Loucy (cell line): Measurements from ENCODE around the gene UTRN.
A peak's percentile ranks its signal among the peaks of the same experiment; 100 is the strongest.

Experiments
- H2AFZ ChIP-seq: fragments of 200-600 bp; sonication (generic); 2 replicates; pipeline ENCODE4 v1.6.0; 2016; ENCODE audit warnings: antibody characterized with exemption, mild to moderate bottlenecking, low read length, moderate library complexity
- H3F3A ChIP-seq: fragments of 200-600 bp; 2 replicates; pipeline ENCODE4 v1.6.0; 2016; ENCODE audit warnings: antibody characterized with exemption, low read depth, mild to moderate bottlenecking
- H3K27me3 ChIP-seq: fragments of 200-600 bp; sonication (generic); 2 replicates; pipeline ENCODE4 v1.6.1; 2014; ENCODE audit warnings: low read length, mild to moderate bottlenecking; ENCODE audit not compliant: insufficient read depth, poor library complexity, severe bottlenecking
- H3K36me3 ChIP-seq: fragments of 200-600 bp; sonication (generic); 2 replicates; pipeline ENCODE4 v1.6.1; 2016; ENCODE audit warnings: low read length; ENCODE audit not compliant: insufficient read depth
- H3K4me1 ChIP-seq: fragments of 200-600 bp; sonication (generic); 2 replicates; pipeline ENCODE4 v1.5.1; 2014; ENCODE audit warnings: low read length, mild to moderate bottlenecking; ENCODE audit not compliant: insufficient read depth, poor library complexity, severe bottlenecking
- H3K4me2 ChIP-seq: fragments of 200-600 bp; sonication (generic); 2 replicates; pipeline ENCODE4 v1.6.0; 2014; ENCODE audit warnings: antibody characterized with exemption, low read length, low read depth, mild to moderate bottlenecking; ENCODE audit not compliant: poor library complexity, severe bottlenecking
- H3K4me3 ChIP-seq: fragments of 200-600 bp; sonication (generic); 2 replicates; pipeline ENCODE4 v1.5.1; 2014; ENCODE audit warnings: low read length, mild to moderate bottlenecking, mixed read lengths; ENCODE audit not compliant: poor library complexity, severe bottlenecking
- H3K79me2 ChIP-seq: fragments of 200-600 bp; sonication (generic); 2 replicates; pipeline ENCODE4 v1.6.1; 2014; ENCODE audit warnings: low read length; ENCODE audit not compliant: insufficient read depth
- H3K9ac ChIP-seq: fragments of 200-600 bp; sonication (generic); 2 replicates; pipeline ENCODE4 v1.6.0; 2014; ENCODE audit warnings: mild to moderate bottlenecking, low read depth, low read length, moderate library complexity; ENCODE audit not compliant: poor library complexity, severe bottlenecking
- H3K9me2 ChIP-seq: fragments of 200-600 bp; sonication (generic); replicated peaks from 2 replicates; pipeline ENCODE4 v1.6.1; 2016; ENCODE audit warnings: low read depth, low read length, mixed read lengths
- H3K9me3 ChIP-seq: fragments of 200-600 bp; sonication (generic); 2 replicates; pipeline ENCODE4 v1.6.1; 2014; ENCODE audit warnings: mild to moderate bottlenecking, antibody characterized with exemption, low read length, low read depth; ENCODE audit not compliant: insufficient read depth
- H4K20me1 ChIP-seq: fragments of 200-600 bp; sonication (generic); 2 replicates; pipeline ENCODE4 v1.6.0; 2014; ENCODE audit warnings: antibody characterized with exemption, low read length, mild to moderate bottlenecking; ENCODE audit not compliant: insufficient read depth, poor library complexity, severe bottlenecking
- EZH2phosphoT487 ChIP-seq: fragments of 200-600 bp; IDR thresholded peaks from 2 replicates; pipeline ENCODE4 v1.6.1; 2018; ENCODE audit warnings: antibody characterized with exemption, mild to moderate bottlenecking, moderate library complexity, borderline replicate concordance
- TF ChIP-seq, protein P1 (sequence below): fragments of 200-600 bp; sonication (generic); conservative IDR thresholded peaks from 2 replicates; pipeline ENCODE4 v1.5.1; 2014; ENCODE audit warnings: mild to moderate bottlenecking, antibody characterized with exemption, low read length

The UTRN gene

DNA sequence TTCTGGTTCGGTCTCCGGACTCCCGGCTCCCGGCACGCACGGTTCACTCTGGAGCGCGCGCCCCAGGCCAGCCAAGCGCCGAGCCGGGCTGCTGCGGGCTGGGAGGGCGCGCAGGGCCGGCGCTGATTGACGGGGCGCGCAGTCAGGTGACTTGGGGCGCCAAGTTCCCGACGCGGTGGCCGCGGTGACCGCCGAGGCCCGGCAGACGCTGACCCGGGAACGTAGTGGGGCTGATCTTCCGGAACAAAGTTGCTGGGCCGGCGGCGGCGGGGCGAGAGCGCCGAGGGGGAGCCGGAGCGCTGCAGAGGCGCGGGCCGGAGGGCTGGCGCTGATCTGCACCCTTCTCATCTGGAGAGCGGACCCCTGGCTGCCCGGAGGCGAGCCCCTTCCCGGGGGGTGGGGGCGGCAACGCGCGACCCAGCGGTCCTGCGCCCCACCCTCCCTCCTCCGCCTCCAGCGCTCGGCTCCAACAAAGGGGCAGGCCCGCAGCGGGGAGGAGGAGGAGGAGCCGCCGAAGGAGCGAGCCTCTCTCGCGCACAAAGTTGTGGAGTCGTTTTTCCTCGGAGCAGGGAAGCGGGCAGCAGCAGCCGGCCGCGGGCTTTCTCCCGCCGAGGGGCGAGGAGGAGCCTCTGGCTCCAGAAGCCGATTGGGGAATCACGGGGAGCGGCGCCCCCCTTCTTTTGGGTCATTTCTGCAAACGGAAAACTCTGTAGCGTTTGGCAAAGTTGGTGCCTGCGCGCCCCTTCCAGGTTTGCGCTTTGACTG is at the start of gene UTRN:
TSS of gene UTRN (plus strand) at position 553 of the 765 bp plus-strand sequence. CDS start 6,494 bp downstream, outside the sequence.
- Histone ChIP-seq H3K79me2 (peaks cover 30% of the 10 kb centered on the region), H3K27me3 (no peaks in the 10 kb centered on the region), H3K4me2 (peak within 1 kb of the TSS; percentile 94)

DNA sequence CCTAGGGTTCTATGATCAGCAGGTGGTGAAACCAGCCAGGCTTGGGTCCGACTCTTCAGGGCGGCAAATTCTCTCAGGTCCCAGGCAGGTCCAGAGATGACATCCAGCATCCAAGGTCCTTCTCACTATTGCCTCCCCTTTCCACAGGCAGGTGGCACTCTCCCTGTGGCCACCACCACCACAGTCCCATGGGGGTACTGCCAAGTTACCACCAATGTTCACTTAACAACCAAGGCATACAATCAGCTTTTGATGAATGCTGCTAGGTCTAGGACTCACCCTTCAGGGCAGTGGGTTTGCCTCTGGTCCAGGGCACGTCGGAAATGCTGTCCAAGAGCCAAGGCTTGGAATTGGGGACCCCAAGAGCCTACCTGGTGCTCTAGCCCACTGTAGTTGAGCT is 40.4 kb upstream of the UTRN start:
- Histone ChIP-seq H3F3A (no peaks in the 10 kb centered on the region), H3K4me3 (no peak overlapping the region), H3K27me3 (no peaks in the 10 kb centered on the region), H3K79me2 (no peaks in the 10 kb centered on the region), H3K9me2 (no peaks in the 10 kb centered on the region), H3K4me2 (no peak overlapping the region), H2AFZ (no peak overlapping the region), H4K20me1 (no peaks in the 10 kb centered on the region), H3K4me1 (no peaks in the 10 kb centered on the region), H3K36me3 (no peaks in the 10 kb centered on the region), H3K9me3 (no peaks in the 10 kb centered on the region), H3K9ac (no peak overlapping the region)
- no peak for TF ChIP-seq EZH2phosphoT487
- TF ChIP-seq, protein P1, sequence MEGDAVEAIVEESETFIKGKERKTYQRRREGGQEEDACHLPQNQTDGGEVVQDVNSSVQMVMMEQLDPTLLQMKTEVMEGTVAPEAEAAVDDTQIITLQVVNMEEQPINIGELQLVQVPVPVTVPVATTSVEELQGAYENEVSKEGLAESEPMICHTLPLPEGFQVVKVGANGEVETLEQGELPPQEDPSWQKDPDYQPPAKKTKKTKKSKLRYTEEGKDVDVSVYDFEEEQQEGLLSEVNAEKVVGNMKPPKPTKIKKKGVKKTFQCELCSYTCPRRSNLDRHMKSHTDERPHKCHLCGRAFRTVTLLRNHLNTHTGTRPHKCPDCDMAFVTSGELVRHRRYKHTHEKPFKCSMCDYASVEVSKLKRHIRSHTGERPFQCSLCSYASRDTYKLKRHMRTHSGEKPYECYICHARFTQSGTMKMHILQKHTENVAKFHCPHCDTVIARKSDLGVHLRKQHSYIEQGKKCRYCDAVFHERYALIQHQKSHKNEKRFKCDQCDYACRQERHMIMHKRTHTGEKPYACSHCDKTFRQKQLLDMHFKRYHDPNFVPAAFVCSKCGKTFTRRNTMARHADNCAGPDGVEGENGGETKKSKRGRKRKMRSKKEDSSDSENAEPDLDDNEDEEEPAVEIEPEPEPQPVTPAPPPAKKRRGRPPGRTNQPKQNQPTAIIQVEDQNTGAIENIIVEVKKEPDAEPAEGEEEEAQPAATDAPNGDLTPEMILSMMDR: peak; percentile 53

More for the DNA sequence above, at the start of gene UTRN:
- no peak for TF ChIP-seq EZH2phosphoT487
- TF ChIP-seq, protein P1: no peak
- Histone ChIP-seq H3K9me3 (no peaks in the 10 kb centered on the region), H3K9ac (peak within 1 kb of the TSS; percentile 82), H4K20me1 (peaks cover 13% of the 10 kb centered on the region), H3K9me2 (no peaks in the 10 kb centered on the region), H3F3A (peaks cover 3% of the 10 kb centered on the region; the same call in 1 of the 2 replicates), H2AFZ (peak within 1 kb of the TSS; percentile 99), H3K4me3 (peak within 1 kb of the TSS; percentile 76), H3K36me3 (no peaks in the 10 kb centered on the region), H3K4me1 (peaks cover 27% of the 10 kb centered on the region)

DNA sequence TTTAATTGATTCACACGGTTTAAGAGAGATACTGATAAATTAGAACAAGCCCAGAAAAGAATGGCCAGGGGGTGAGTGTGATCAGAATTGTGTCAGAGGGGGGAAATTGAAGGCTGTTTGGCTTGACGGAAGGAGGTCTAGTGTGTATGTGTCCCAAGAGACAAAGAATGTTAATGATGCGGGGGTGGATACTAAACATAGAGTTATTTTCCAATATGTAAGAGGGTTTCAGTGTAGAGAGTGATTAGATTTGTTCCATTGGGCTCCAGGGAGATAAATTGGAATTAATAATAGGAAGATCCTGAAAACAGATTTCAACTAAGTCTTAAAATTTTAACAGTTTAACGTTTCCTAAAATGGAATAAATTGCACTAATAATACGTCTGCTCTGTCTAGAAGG is 38.1 kb upstream of the UTRN start:
- Histone ChIP-seq H4K20me1 (no peaks in the 10 kb centered on the region), H3K9ac (no peak overlapping the region), H3K4me3 (no peak overlapping the region), H3K4me1 (no peaks in the 10 kb centered on the region), H3K27me3 (no peaks in the 10 kb centered on the region), H3F3A (no peaks in the 10 kb centered on the region), H3K4me2 (no peak overlapping the region), H3K36me3 (no peaks in the 10 kb centered on the region), H2AFZ (no peak overlapping the region), H3K9me3 (no peaks in the 10 kb centered on the region), H3K9me2 (no peaks in the 10 kb centered on the region), H3K79me2 (no peaks in the 10 kb centered on the region)
- TF ChIP-seq, protein P1: no peak
- no peak for TF ChIP-seq EZH2phosphoT487
